H1 (cell line): ENCODE measurements around the gene SENP1. TPM values are rescaled to one million over a fixed set of nuclear protein-coding genes. Genes with fewer than 3 reads are reported as not detected.

Experiments
- CTCF ChIA-PET: fragments of 300-600 bp; sonication (Branson Sonifier 250); formaldehyde crosslinking; loops from one replicate; lab custom pipeline; 2021; ENCODE audit not compliant: partially characterized antibody; lab: Charles Lee
- POLR2A ChIA-PET: fragments of 300-600 bp; sonication (Branson Sonifier 250); formaldehyde crosslinking; loops from one replicate; lab custom pipeline; 2021; ENCODE audit warnings: inconsistent platforms; ENCODE audit not compliant: partially characterized antibody; lab: Charles Lee
- DNase-seq, 2 experiments: peaks; one replicate each; pipeline versions ENCODE4 v3.0.0 to v3.0.0-alpha.2; 2010 to 2022; ENCODE audit warnings: low spot score in 2 of 2, low read depth in 1 of 2, mixed read lengths in 1 of 2
- FAIRE-seq: peaks from 2 replicates; lab custom pipeline; 2011; peaks lifted over from hg19 to GRCh38; lab: Jason Lieb, UNC
- H2AFZ ChIP-seq: 2 replicates; pipeline ENCODE4 v1.8.1; 2012; ENCODE audit warnings: low read length, inconsistent platforms
- H2AK5ac ChIP-seq: 2 replicates; pipeline ENCODE4 v1.6.1; 2013; ENCODE audit warnings: low read depth, low read length
- H2BK120ac ChIP-seq: replicated peaks from 2 replicates; pipeline ENCODE3; 2013; ENCODE audit warnings: low read depth, low read length, inconsistent platforms
- H2BK12ac ChIP-seq: 2 replicates; pipeline ENCODE4 v1.6.1; 2013; ENCODE audit warnings: low read depth, low read length
- H2BK15ac ChIP-seq: 2 replicates; pipeline ENCODE4 v1.6.1; 2013; ENCODE audit warnings: low read length
- H2BK20ac ChIP-seq: 2 replicates; pipeline ENCODE4 v1.6.1; 2013; ENCODE audit warnings: low read length
- H2BK5ac ChIP-seq: 2 replicates; pipeline ENCODE4 v1.6.1; 2013; ENCODE audit warnings: low read depth, low read length
- H3K14ac ChIP-seq: 2 replicates; pipeline ENCODE4 v1.6.1; 2013; ENCODE audit warnings: inconsistent platforms; ENCODE audit not compliant: insufficient read length
- H3K18ac ChIP-seq: 2 replicates; pipeline ENCODE4 v1.6.1; 2013; ENCODE audit warnings: low read length; ENCODE audit errors: extremely low read depth
- H3K23ac ChIP-seq: 2 replicates; pipeline ENCODE4 v1.6.1; 2013; ENCODE audit warnings: inconsistent platforms; ENCODE audit not compliant: insufficient read length
- H3K23me2 ChIP-seq: 2 replicates; pipeline ENCODE4 v1.6.1; 2013; ENCODE audit warnings: low read depth, low read length
- H3K27ac ChIP-seq: 2 replicates; pipeline ENCODE4 v1.6.1; 2011; ENCODE audit warnings: low read depth, low read length, inconsistent platforms
- H3K27me3 ChIP-seq, 4 experiments: replicated peaks in 1 of 4; 1 replicate in 1 of 4; 2 replicates in 3 of 4; pipeline versions ENCODE4 v1.6.1 to v1.8.1; 2011 to 2013; ENCODE audit warnings: low read length in 3 of 4, mild to moderate bottlenecking in 3 of 4, inconsistent platforms in 2 of 4, mixed read lengths in 2 of 4, moderate library complexity in 1 of 4; ENCODE audit not compliant: control insufficient read depth in 3 of 4, insufficient read depth in 3 of 4; ENCODE audit errors: extremely low read depth in 1 of 4
- H3K36me3 ChIP-seq, 4 experiments: 2 replicates each; pipeline versions ENCODE4 v1.6.1 to v1.8.1; 2011 to 2013; ENCODE audit warnings: mild to moderate bottlenecking in 4 of 4, low read length in 3 of 4, moderate library complexity in 2 of 4, control low read depth in 1 of 4, inconsistent platforms in 1 of 4; ENCODE audit not compliant: insufficient read depth in 4 of 4, control insufficient read depth in 2 of 4
- H3K4ac ChIP-seq: replicated peaks from 2 replicates; pipeline ENCODE3; 2013; ENCODE audit warnings: low read length, low read depth, mixed read lengths, inconsistent platforms; ENCODE audit not compliant: insufficient read length
- H3K4me1 ChIP-seq, 4 experiments: replicated peaks in 1 of 4; 1 replicate in 1 of 4; 2 replicates in 3 of 4; pipeline versions ENCODE4 v1.6.1 to v1.8.1; 2011 to 2013; ENCODE audit warnings: low read length in 3 of 4, inconsistent platforms in 2 of 4, mixed read lengths in 1 of 4; ENCODE audit not compliant: insufficient read depth in 4 of 4, control insufficient read depth in 3 of 4
- H3K4me2 ChIP-seq, 2 experiments: 2 replicates each; pipeline versions ENCODE4 v1.6.1 to v1.8.1; 2011 to 2013; ENCODE audit warnings: low read depth in 2 of 2, low read length in 2 of 2, control low read depth in 1 of 2, inconsistent platforms in 1 of 2, mild to moderate bottlenecking in 1 of 2; ENCODE audit not compliant: insufficient read depth in 1 of 2
- H3K4me3 ChIP-seq, 4 experiments: fragments of 200-600, 300-600 bp in 1 of 4; sonication (generic), shearing (Covaris generic), sonication (Bioruptor Twin) in 1 of 4; 2 replicates each; pipeline versions ENCODE4 v1.5.1 to v1.8.1; 2011 to 2016; ENCODE audit warnings: low read length in 4 of 4, low read depth in 3 of 4, control low read depth in 2 of 4, inconsistent platforms in 2 of 4, mild to moderate bottlenecking in 2 of 4, mixed read lengths in 1 of 4, moderate library complexity in 1 of 4; ENCODE audit not compliant: insufficient read depth in 2 of 4; ENCODE audit errors: extremely low read depth in 1 of 4
- H3K56ac ChIP-seq: replicated peaks from 2 replicates; pipeline ENCODE3; 2013; ENCODE audit warnings: low read depth, mild to moderate bottlenecking, mixed read lengths, low read length, inconsistent platforms; ENCODE audit not compliant: insufficient read length
- H3K79me1 ChIP-seq: 2 replicates; pipeline ENCODE4 v1.6.1; 2013; ENCODE audit warnings: low read depth, low read length, control low read depth
- H3K79me2 ChIP-seq, 2 experiments: 2 replicates each; pipeline versions ENCODE4 v1.6.1 to v1.8.1; 2012 to 2013; ENCODE audit warnings: low read length in 2 of 2, mild to moderate bottlenecking in 2 of 2, inconsistent platforms in 1 of 2; ENCODE audit not compliant: insufficient read depth in 2 of 2, control insufficient read depth in 1 of 2
- H3K9ac ChIP-seq, 4 experiments: replicated peaks in 1 of 4; 1 replicate in 1 of 4; 2 replicates in 3 of 4; pipeline versions ENCODE4 v1.6.1 to v1.8.1; 2011 to 2013; ENCODE audit warnings: low read depth in 3 of 4, low read length in 3 of 4, control low read depth in 2 of 4, mild to moderate bottlenecking in 2 of 4, moderate library complexity in 2 of 4, inconsistent platforms in 1 of 4; ENCODE audit errors: extremely low read depth in 1 of 4
- H3K9me3 ChIP-seq, 2 experiments: 2 replicates each; pipeline versions ENCODE4 v1.6.1 to v1.8.1; 2012 to 2013; ENCODE audit warnings: mild to moderate bottlenecking in 2 of 2, moderate library complexity in 2 of 2, control low read depth in 1 of 2, inconsistent platforms in 1 of 2, low read depth in 1 of 2, low read length in 1 of 2, mixed read lengths in 1 of 2; ENCODE audit not compliant: insufficient read depth in 2 of 2
- H4K20me1 ChIP-seq, 2 experiments: replicated peaks in 1 of 2; 2 replicates each; pipeline versions ENCODE3 to v1.8.1; 2011 to 2013; ENCODE audit warnings: inconsistent platforms in 2 of 2, low read length in 2 of 2, mild to moderate bottlenecking in 1 of 2; ENCODE audit not compliant: insufficient read depth in 2 of 2, control insufficient read depth in 1 of 2
- H4K5ac ChIP-seq: 2 replicates; pipeline ENCODE4 v1.6.1; 2013; ENCODE audit warnings: low read length, low read depth, mixed read lengths, inconsistent platforms; ENCODE audit not compliant: insufficient read length
- H4K8ac ChIP-seq: 2 replicates; pipeline ENCODE4 v1.8.0; 2013; ENCODE audit warnings: mild to moderate bottlenecking, moderate library complexity, low read length, inconsistent platforms; ENCODE audit not compliant: insufficient read depth; ENCODE audit errors: extremely low read depth
- H4K91ac ChIP-seq: replicated peaks from 2 replicates; pipeline ENCODE3; 2013; ENCODE audit warnings: low read length, mixed read lengths, inconsistent platforms; ENCODE audit not compliant: insufficient read length
- JUND ChIP-seq: IDR thresholded peaks from 2 replicates; pipeline ENCODE4 v1.6.1; 2011; ENCODE audit warnings: mild to moderate bottlenecking, improper control_type of control experiment, low read length
- WGBS, 2 experiments: shearing (Covaris generic) in 1 of 2; methylation state at CpG; one replicate each; pipeline versions ENCODE4 v1.1.6 to v1.1.7; 2013 to 2015; ENCODE audit warnings: low lambda C conversion rate in 2 of 2, mixed read lengths in 2 of 2, inconsistent platforms in 1 of 2, low coverage in 1 of 2, missing lambda C conversion rate in 1 of 2; ENCODE audit not compliant: insufficient replicate concordance in 2 of 2, insufficient coverage in 1 of 2, insufficient read length in 1 of 2; ENCODE audit errors: extremely low coverage in 1 of 2, missing lambda C conversion rate in 1 of 2; 5-methylcytosine and 5-hydroxymethylcytosine counted together
- polyA plus RNA-seq, 7 experiments: library from polyadenylated mRNA; depleted of rRNA in 3 of 7; stranded (reverse) in 5 of 7; unstranded in 2 of 7; fragments of >200 nt in 5 of 7; fragments of 200-250 nt in 2 of 7; gene quantifications; 1 replicate in 5 of 7; 2 replicates in 1 of 7; 4 replicates in 1 of 7; pipeline versions ENCODE4 v1.2.1 to v1.2.3, GENCODE V29; 2011 to 2013; ENCODE audit warnings: missing spikeins in 2 of 7, mixed read lengths in 2 of 7
- total RNA-seq: library from RNA; stranded (reverse); fragmentation: NEBNext Ultra II Directional; extraction: Animal tissue kit (Norgen Biotek cat#: 25700); gene quantifications from 2 replicates; pipeline ENCODE4 v1.2.1, GENCODE V29; 2021

SENP1 gene
- total and polyA plus RNA-seq, 2 of the 8 experiments (the other 6 are each of a cell fraction or from before 2014, with no cell fraction given): 14.2 to 31.5 TPM

GRCh38 chr12:48078901-48079300, 27.0 kb downstream of the SENP1 start:
- H3K79me2 ChIP-seq: no peaks in the 10 kb centered on the region
- 96% methylated on average over 5 of the region's 5 CpGs; no CpG with 5 or more reads in 1 of the 2 experiments for WGBS, 2 experiments
- H3K18ac ChIP-seq: no peak overlapping the region
- H3K27ac ChIP-seq: no peak overlapping the region
- CTCF ChIA-PET: interaction anchor here (0.7 to 1.0 kb wide), 4 partner anchors 28 to 570 kb away, joined by 3 to 4 read pairs (median 3); no protein-coding TSS in a partner anchor
- no peaks in the 10 kb centered on the region for H3K27me3 ChIP-seq
- H3K4ac ChIP-seq: no peak overlapping the region
- no peak overlapping the region for H4K5ac ChIP-seq
- H2BK15ac ChIP-seq: no peak overlapping the region
- H2BK20ac ChIP-seq: no peak overlapping the region
- H2BK5ac ChIP-seq: no peak overlapping the region
- H3K4me1 ChIP-seq: no peaks in the 10 kb centered on the region
- no peaks in the 10 kb centered on the region for H3K23me2 ChIP-seq
- no peak overlapping the region for H2AK5ac ChIP-seq
- H2BK120ac ChIP-seq: no peak overlapping the region
- H3K36me3 ChIP-seq: peaks cover 0 to 24% (median 8%) of the 10 kb centered on the region in 4 experiments; a peak in 4 of 8 replicates
- H3K79me1 ChIP-seq: no peaks in the 10 kb centered on the region
- no peak overlapping the region for H3K23ac ChIP-seq
- no peaks in the 10 kb centered on the region for H3K9me3 ChIP-seq
- DNase-seq (no peak), FAIRE-seq (no peak)
- H2AFZ ChIP-seq: no peak overlapping the region
- no peak overlapping the region for H3K4me3 ChIP-seq
- POLR2A ChIA-PET: no interaction called here
- H3K14ac ChIP-seq: no peak overlapping the region
- H4K8ac ChIP-seq: no peak overlapping the region
- no peak overlapping the region for H4K91ac ChIP-seq
- no peaks in the 10 kb centered on the region for H4K20me1 ChIP-seq
- H2BK12ac ChIP-seq: no peak overlapping the region
- no peak overlapping the region for H3K4me2 ChIP-seq
- H3K9ac ChIP-seq: no peak overlapping the region
- H3K56ac ChIP-seq: no peak overlapping the region
- no peak for TF ChIP-seq JUND
